Measurements from ENCODE around the gene TRPT1.
"Not testable (repeated sequence)": the region's sequence is repeated elsewhere in the genome, so short reads cannot be mapped to it uniquely, and the experiment has no call there.

The TRPT1 gene

GRCh38 chr11:64246871-64247728 lies 21.1 kb upstream of the TRPT1 start, which contains the start of gene PPP1R14B:
Gene PPP1R14B, minus strand, starts transcription at chr11:64246943. Its CDS starts 270 bp downstream, at chr11:64246673.
- TF ChIP-seq CTCF (conservative IDR thresholded peaks at IDR 0.05; ENCODE audit: low read depth) = no peak

DNA sequence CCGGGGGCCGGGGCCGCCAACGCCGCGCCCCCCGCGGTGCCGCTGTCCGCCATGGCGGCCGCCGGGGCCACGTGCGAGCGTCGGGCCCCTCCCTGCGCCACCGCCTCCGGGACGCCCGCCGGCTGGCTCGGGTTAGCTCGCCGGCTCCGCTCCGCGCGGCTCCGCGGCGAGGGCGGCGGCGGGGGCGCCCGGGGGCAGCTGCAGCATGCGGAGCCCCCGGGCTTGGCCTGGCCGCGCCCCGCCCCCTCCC lies 20.6 kb upstream of the TRPT1 start:
- not testable (repeated sequence) for DNase-seq (ENCODE audit: low spot score)
- peak overlapping the region; percentile 98 for H3K27ac ChIP-seq
- POLR2A ChIA-PET (ENCODE audit: low non-redundant PET) = interaction anchor here (1.5 to 1.6 kb wide), 2 partner anchors 18 to 22 kb away, joined by 3 to 7 read pairs; no protein-coding TSS in a partner anchor
- CTCF ChIA-PET = interaction anchor here (0.9 kb wide), 1 partner anchor 17 kb away, joined by 4 read pairs; no protein-coding TSS in a partner anchor

More at GRCh38 chr11:64246871-64247728, 21.1 kb upstream of the TRPT1 start, which contains the start of gene PPP1R14B:
- peak; percentile 80 for DNase-seq (ENCODE audit: low spot score)
- H3K27ac ChIP-seq = peak within 1 kb of the TSS; percentile 98
- POLR2A ChIA-PET (ENCODE audit: low non-redundant PET) = interaction anchor here (1.6 kb wide), 1 partner anchor 17 kb away, joined by 3 read pairs; no protein-coding TSS in a partner anchor
- CTCF ChIA-PET = interaction anchor here (0.6 to 0.9 kb wide), 3 partner anchors 17 to 29 kb away, joined by 3 to 4 read pairs (median 4); no protein-coding TSS in a partner anchor

DNA sequence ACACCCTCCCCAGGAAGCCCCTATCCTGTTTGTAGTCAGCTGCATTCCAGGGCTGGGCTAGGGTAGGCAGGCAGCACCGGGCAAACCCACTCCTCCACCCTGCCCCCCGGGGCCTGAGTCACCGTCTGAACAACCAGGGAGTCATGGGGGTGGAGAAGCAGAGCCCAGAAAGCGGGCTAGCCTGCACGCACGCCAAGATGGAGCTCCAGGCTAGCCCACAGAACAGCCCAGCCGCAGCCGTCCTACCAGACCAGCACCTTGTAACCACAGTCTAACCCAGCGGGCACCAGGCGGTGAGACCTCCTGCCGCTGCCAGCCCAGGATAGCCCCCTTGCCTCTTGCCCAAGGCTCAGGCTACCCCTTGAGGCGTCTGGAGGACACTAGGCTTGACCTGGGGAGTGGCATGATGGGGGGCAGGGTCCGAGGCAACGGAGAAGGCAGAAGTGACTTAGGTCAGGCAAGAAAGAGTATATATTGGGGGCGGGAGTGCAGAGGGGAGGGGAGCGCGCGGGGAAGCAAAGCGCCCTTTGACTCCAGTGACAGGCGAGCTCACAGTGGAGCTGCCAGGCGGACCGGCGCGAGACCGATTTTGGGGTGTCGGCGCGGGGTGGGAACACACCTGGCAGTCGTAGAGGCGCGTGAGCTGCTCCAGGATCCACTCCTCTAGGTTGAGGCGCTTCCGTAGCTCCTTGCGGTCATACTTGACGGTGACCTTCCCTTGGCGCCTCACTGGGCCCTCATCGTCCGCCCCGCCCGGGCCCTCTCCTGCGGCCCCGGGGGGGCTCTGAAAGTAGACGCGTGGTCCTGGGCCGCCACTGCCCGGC lies 20.0 kb upstream of the TRPT1 start:
- DNase-seq (ENCODE audit: low spot score) = peak; percentile 91
- TF ChIP-seq CTCF (conservative IDR thresholded peaks at IDR 0.05; ENCODE audit: low read depth) = no peak
- H3K27ac ChIP-seq = peak overlapping the region; percentile 98
- CTCF ChIA-PET = interaction anchor here (0.6 to 0.9 kb wide), 4 partner anchors 18 to 109 kb away, joined by 3 to 4 read pairs (median 3); no protein-coding TSS in a partner anchor
- POLR2A ChIA-PET (ENCODE audit: low non-redundant PET) = interaction anchor here (0.5 to 1.6 kb wide), 7 partner anchors 19 to 72 kb away, joined by 3 to 7 read pairs (median 4); no protein-coding TSS in a partner anchor

GRCh38 chr11:64245401-64245796 lies 19.4 kb upstream of the TRPT1 start:
- DNase-seq (ENCODE audit: low spot score) = no peak
- ChIA-PET POLR2A (ENCODE audit: low non-redundant PET) (interaction anchor here (0.6 to 1.5 kb wide), 5 partner anchors 22 to 58 kb away, joined by 3 to 7 read pairs (median 5); no protein-coding TSS in a partner anchor), CTCF (interaction anchor here (0.6 to 0.7 kb wide), 3 partner anchors 30 to 110 kb away, joined by 3 read pairs; no protein-coding TSS in a partner anchor)
- TF ChIP-seq CTCF (conservative IDR thresholded peaks at IDR 0.05; ENCODE audit: low read depth) = no peak
- H3K27ac ChIP-seq = peak overlapping the region; percentile 98

DNA sequence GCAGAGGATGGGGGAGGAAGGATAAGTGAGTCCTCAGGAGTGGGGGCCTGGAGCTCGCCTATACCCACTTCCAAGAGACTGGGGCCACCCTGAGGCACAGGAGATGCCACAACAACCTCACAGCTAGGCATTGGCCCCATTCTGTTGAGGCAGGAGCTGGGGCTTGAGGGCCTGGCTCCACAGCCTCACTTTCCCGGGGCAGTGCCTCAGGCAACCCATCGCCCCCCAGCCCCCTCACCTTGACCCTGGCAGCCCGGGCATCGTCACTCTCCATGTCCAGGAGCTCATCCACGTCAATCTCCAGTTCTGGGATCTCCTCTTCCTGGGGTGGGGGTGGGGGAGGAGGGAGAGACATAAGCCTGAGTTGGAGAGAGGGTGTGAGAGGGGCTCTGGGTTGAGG lies 19.0 kb upstream of the TRPT1 start:
- ChIA-PET POLR2A (ENCODE audit: low non-redundant PET) (interaction anchor here (0.6 to 1.7 kb wide), 5 partner anchors 21 to 40 kb away, joined by 3 to 7 read pairs (median 5); no protein-coding TSS in a partner anchor), CTCF (interaction anchor here (0.6 kb wide), 2 partner anchors 94 to 109 kb away, joined by 3 read pairs; no protein-coding TSS in a partner anchor)
- no peak for TF ChIP-seq CTCF (conservative IDR thresholded peaks at IDR 0.05; ENCODE audit: low read depth)
- H3K27ac ChIP-seq = peak overlapping the region; percentile 98
- DNase-seq (ENCODE audit: low spot score) = no peak

DNA sequence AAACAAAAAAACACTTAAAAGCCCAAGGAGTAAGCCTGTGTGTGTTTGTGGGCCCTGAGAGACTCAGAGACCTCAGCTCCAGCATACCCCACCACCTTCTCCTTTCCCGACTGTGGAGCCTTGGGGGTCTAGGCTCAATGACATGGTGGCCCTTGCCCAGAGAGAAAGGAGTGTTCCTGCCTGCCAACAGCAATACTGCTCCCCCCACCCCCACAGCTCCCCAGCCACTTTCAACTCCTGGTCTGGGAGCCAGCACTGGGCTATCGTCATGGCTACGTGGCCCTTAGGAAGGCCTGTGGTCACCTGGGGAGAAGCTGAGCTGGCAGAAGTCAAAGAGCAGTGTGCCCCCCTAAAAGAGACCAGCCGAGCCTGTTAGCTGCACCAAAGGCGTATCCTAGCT lies 18.1 kb upstream of the TRPT1 start:
- peak overlapping the region; percentile 98 for H3K27ac ChIP-seq
- CTCF ChIA-PET = interaction anchor here (0.6 to 0.8 kb wide), 2 partner anchors 96 to 104 kb away, joined by 3 to 4 read pairs; no protein-coding TSS in a partner anchor

More for the DNA sequence above, 18.1 kb upstream of the TRPT1 start:
- no peak for DNase-seq (ENCODE audit: low spot score)
- POLR2A ChIA-PET (ENCODE audit: low non-redundant PET) = interaction anchor here (1.7 kb wide), 1 partner anchor 24 kb away, joined by 6 read pairs; no protein-coding TSS in a partner anchor
- no peak for TF ChIP-seq CTCF (conservative IDR thresholded peaks at IDR 0.05; ENCODE audit: low read depth)

Data from RWPE1 (cell line).